Activated T-cell treated with anti-CD3 and anti-CD28 coated beads, Interleukin-2, amount 50 U/mL, for 72 hours (primary cell): ENCODE measurements around the gene CCDC185. TPM values are rescaled to one million over a fixed set of nuclear protein-coding genes. Genes with fewer than 3 reads are reported as not detected.

Source experiments
- ATAC-seq, 2 donors: fragments of 150-1000 bp; cut with Tn5 transposase; replicated peaks in 1 of 2; 2 replicates each; pipeline ENCODE4 v1.10.0; 2021; ENCODE audit warnings: moderate library complexity in 2 of 2, mild to moderate bottlenecking in 1 of 2
- DNase-seq, 2 donors: peaks; one replicate each; pipeline ENCODE4 v3.0.0; 2021 to 2022; ENCODE audit warnings: mixed read lengths in 1 of 2
- H3K27ac Mint-ChIP-seq: one replicate; pipeline ENCODE4 v1.8.0; 2022; ENCODE audit warnings: mild to moderate bottlenecking, moderate library complexity, mixed read lengths
- H3K27me3 Mint-ChIP-seq: one replicate; pipeline ENCODE4 v1.8.0; 2022; ENCODE audit warnings: low read depth, mixed read lengths
- H3K36me3 Mint-ChIP-seq, 2 donors: one replicate each; pipeline ENCODE4 v1.8.0; 2022; ENCODE audit warnings: mixed read lengths in 2 of 2, mild to moderate bottlenecking in 1 of 2; ENCODE audit not compliant: insufficient read depth in 2 of 2
- H3K4me1 Mint-ChIP-seq: one replicate; pipeline ENCODE4 v1.8.0; 2022; ENCODE audit warnings: low read depth, mixed read lengths
- H3K4me3 Mint-ChIP-seq, 2 donors: one replicate each; pipeline ENCODE4 v1.8.0; 2022; ENCODE audit warnings: mild to moderate bottlenecking in 2 of 2, mixed read lengths in 2 of 2, moderate library complexity in 2 of 2
- H3K9me3 Mint-ChIP-seq, 2 donors: one replicate each; pipeline ENCODE4 v1.8.0; 2022; ENCODE audit warnings: mixed read lengths in 2 of 2
- total RNA-seq, 2 donors: library from RNA; stranded (reverse); gene quantifications; one replicate each; pipeline ENCODE4 v1.2.3, GENCODE V29; 2022

CCDC185 gene
- total RNA-seq, 2 donors from 2014 or later = not detected

- Mint-ChIP-seq H3K4me3 (no peak overlapping the region), H3K4me1 (peaks cover 23% of the 10 kb centered on the region), H3K9me3 (peaks cover 5 to 6% of the 10 kb centered on the region in 2 donors), H3K27me3 (no peaks in the 10 kb centered on the region), H3K27ac (no peak overlapping the region), H3K36me3 (peaks cover 1 to 8% of the 10 kb centered on the region in 2 donors)
- DNase-seq (no peak), ATAC-seq (no peak)
These were observed 10.1 kb downstream of the CCDC185 start for GRCh38 chr1:223403184-223403815.

- ATAC-seq = no peak
- H3K36me3 Mint-ChIP-seq = peaks cover 1 to 8% of the 10 kb centered on the region in 2 donors
- H3K27me3 Mint-ChIP-seq = no peaks in the 10 kb centered on the region
- H3K4me1 Mint-ChIP-seq = peaks cover 23% of the 10 kb centered on the region
- no peak overlapping the region for H3K4me3 Mint-ChIP-seq
- no peak overlapping the region for H3K27ac Mint-ChIP-seq
- no peak for DNase-seq
- peaks cover 5 to 6% of the 10 kb centered on the region in 2 donors for H3K9me3 Mint-ChIP-seq
These were observed 12.3 kb downstream of the CCDC185 start for GRCh38 chr1:223405507-223405906.

GRCh38 chr1:223410036-223410435, 16.8 kb downstream of the CCDC185 start:
- DNase-seq = no peak
- no peaks in the 10 kb centered on the region for H3K4me1 Mint-ChIP-seq
- no peak for ATAC-seq
- H3K27ac Mint-ChIP-seq = no peak overlapping the region
- no peaks in the 10 kb centered on the region for H3K9me3 Mint-ChIP-seq
- H3K4me3 Mint-ChIP-seq = no peak overlapping the region
- peaks cover 1 to 2% of the 10 kb centered on the region in 2 donors for H3K36me3 Mint-ChIP-seq
- no peaks in the 10 kb centered on the region for H3K27me3 Mint-ChIP-seq

GRCh38 chr1:223411309-223411708, 18.1 kb downstream of the CCDC185 start:
- H3K4me1 Mint-ChIP-seq = no peaks in the 10 kb centered on the region
- no peak overlapping the region for H3K27ac Mint-ChIP-seq
- no peaks in the 10 kb centered on the region for H3K9me3 Mint-ChIP-seq
- H3K27me3 Mint-ChIP-seq = no peaks in the 10 kb centered on the region
- ATAC-seq (no peak), DNase-seq (no peak)
- no peak overlapping the region for H3K4me3 Mint-ChIP-seq
- no peaks in the 10 kb centered on the region for H3K36me3 Mint-ChIP-seq

GRCh38 chr1:223411710-223412109, 18.5 kb downstream of the CCDC185 start:
- no peaks in the 10 kb centered on the region for H3K27me3 Mint-ChIP-seq
- no peak overlapping the region for H3K4me3 Mint-ChIP-seq
- no peaks in the 10 kb centered on the region for H3K9me3 Mint-ChIP-seq
- ATAC-seq = no peak
- H3K27ac Mint-ChIP-seq = no peak overlapping the region
- no peak for DNase-seq
- H3K36me3 Mint-ChIP-seq = no peaks in the 10 kb centered on the region
- no peaks in the 10 kb centered on the region for H3K4me1 Mint-ChIP-seq

GRCh38 chr1:223413216-223413615, 20.0 kb downstream of the CCDC185 start:
- DNase-seq (no peak), ATAC-seq (no peak)
- no peaks in the 10 kb centered on the region for H3K27me3 Mint-ChIP-seq
- H3K9me3 Mint-ChIP-seq = no peaks in the 10 kb centered on the region
- peak overlapping the region; percentile 31 for H3K27ac Mint-ChIP-seq
- no peaks in the 10 kb centered on the region for H3K36me3 Mint-ChIP-seq
- H3K4me1 Mint-ChIP-seq = no peaks in the 10 kb centered on the region
- no peak overlapping the region for H3K4me3 Mint-ChIP-seq

- ATAC-seq (no peak), DNase-seq (no peak)
- Mint-ChIP-seq H3K27ac (no peak overlapping the region), H3K4me3 (no peak overlapping the region), H3K27me3 (no peaks in the 10 kb centered on the region), H3K9me3 (no peaks in the 10 kb centered on the region), H3K4me1 (no peaks in the 10 kb centered on the region), H3K36me3 (no peaks in the 10 kb centered on the region)
These were observed 24.2 kb downstream of the CCDC185 start for GRCh38 chr1:223417444-223417843.

GRCh38 chr1:223417903-223418663, 24.9 kb downstream of the CCDC185 start:
- H3K27me3 Mint-ChIP-seq = no peaks in the 10 kb centered on the region
- ATAC-seq (no peak), DNase-seq (no peak)
- no peak overlapping the region for H3K4me3 Mint-ChIP-seq
- no peak overlapping the region for H3K27ac Mint-ChIP-seq
- no peaks in the 10 kb centered on the region for H3K4me1 Mint-ChIP-seq
- H3K36me3 Mint-ChIP-seq = no peaks in the 10 kb centered on the region
- H3K9me3 Mint-ChIP-seq = no peaks in the 10 kb centered on the region

- no peak overlapping the region for H3K27ac Mint-ChIP-seq
- DNase-seq (no peak), ATAC-seq (no peak)
- H3K4me1 Mint-ChIP-seq = no peaks in the 10 kb centered on the region
- H3K9me3 Mint-ChIP-seq = no peaks in the 10 kb centered on the region
- no peak overlapping the region for H3K4me3 Mint-ChIP-seq
- no peaks in the 10 kb centered on the region for H3K27me3 Mint-ChIP-seq
- H3K36me3 Mint-ChIP-seq = no peaks in the 10 kb centered on the region
These were observed 25.9 kb downstream of the CCDC185 start for GRCh38 chr1:223419115-223419514.

- Mint-ChIP-seq H3K27ac (no peak overlapping the region), H3K4me3 (no peak overlapping the region), H3K27me3 (no peaks in the 10 kb centered on the region), H3K9me3 (no peaks in the 10 kb centered on the region), H3K36me3 (no peaks in the 10 kb centered on the region), H3K4me1 (no peaks in the 10 kb centered on the region)
- no peak for DNase-seq
- no peak for ATAC-seq
These were observed 26.3 kb downstream of the CCDC185 start for GRCh38 chr1:223419561-223419960.

GRCh38 chr1:223421025-223421424, 27.8 kb downstream of the CCDC185 start:
- Mint-ChIP-seq H3K9me3 (no peaks in the 10 kb centered on the region), H3K27me3 (no peaks in the 10 kb centered on the region), H3K4me3 (no peak overlapping the region), H3K4me1 (no peaks in the 10 kb centered on the region), H3K36me3 (no peaks in the 10 kb centered on the region), H3K27ac (no peak overlapping the region)
- no peak for DNase-seq
- no peak for ATAC-seq

GRCh38 chr1:223421676-223422075, 28.5 kb downstream of the CCDC185 start:
- DNase-seq (no peak), ATAC-seq (no peak)
- Mint-ChIP-seq H3K4me3 (no peak overlapping the region), H3K36me3 (no peaks in the 10 kb centered on the region), H3K27me3 (no peaks in the 10 kb centered on the region), H3K27ac (no peak overlapping the region), H3K9me3 (no peaks in the 10 kb centered on the region), H3K4me1 (no peaks in the 10 kb centered on the region)

GRCh38 chr1:223422911-223423310, 29.7 kb downstream of the CCDC185 start:
- no peaks in the 10 kb centered on the region for H3K9me3 Mint-ChIP-seq
- no peak overlapping the region for H3K4me3 Mint-ChIP-seq
- no peak for DNase-seq
- H3K27ac Mint-ChIP-seq = no peak overlapping the region
- no peaks in the 10 kb centered on the region for H3K36me3 Mint-ChIP-seq
- H3K4me1 Mint-ChIP-seq = no peaks in the 10 kb centered on the region
- no peaks in the 10 kb centered on the region for H3K27me3 Mint-ChIP-seq
- no peak for ATAC-seq
